NCI-H345 treated with DMSO at 0.1 percent for 48 hours (cell line): Measurements from ENCODE around the gene CCL17.

Source experiments
- DNase-seq: peaks from one replicate; lab custom pipeline; 2025; ENCODE audit not compliant: unreplicated experiment; lab: John Stamatoyannopoulos, UW

Gene CCL17

GRCh38 chr16:57377080-57377841, 27.3 kb upstream of the CCL17 start:
- no peak for DNase-seq

- DNase-seq: no peak
These were observed 25.0 kb upstream of the CCL17 start for GRCh38 chr16:57379579-57379978.

GRCh38 chr16:57380671-57381462, 23.7 kb upstream of the CCL17 start:
- DNase-seq: no peak

- no peak for DNase-seq
These were observed 22.6 kb upstream of the CCL17 start for GRCh38 chr16:57381791-57382534.

- no peak for DNase-seq
These were observed 21.9 kb upstream of the CCL17 start for GRCh38 chr16:57382535-57383275.

GRCh38 chr16:57383276-57384247, 21.0 kb upstream of the CCL17 start:
- no peak for DNase-seq

GRCh38 chr16:57384248-57385070, 20.1 kb upstream of the CCL17 start:
- DNase-seq: no peak

GRCh38 chr16:57385083-57385482, 19.5 kb upstream of the CCL17 start:
- DNase-seq: no peak

GRCh38 chr16:57386381-57386951, 18.1 kb upstream of the CCL17 start:
- no peak for DNase-seq

GRCh38 chr16:57387598-57388354, 16.8 kb upstream of the CCL17 start:
- no peak for DNase-seq

GRCh38 chr16:57388359-57389086, 16.0 kb upstream of the CCL17 start:
- DNase-seq: no peak

- no peak for DNase-seq
These were observed 15.5 kb upstream of the CCL17 start for GRCh38 chr16:57389087-57389468.

GRCh38 chr16:57390636-57391295, 13.8 kb upstream of the CCL17 start:
- no peak for DNase-seq

GRCh38 chr16:57391300-57391699, 13.3 kb upstream of the CCL17 start:
- no peak for DNase-seq

- no peak for DNase-seq
These were observed 12.9 kb upstream of the CCL17 start for GRCh38 chr16:57391708-57392107.

- no peak for DNase-seq
These were observed 11.9 kb upstream of the CCL17 start for GRCh38 chr16:57392694-57393093.

- no peak for DNase-seq
These were observed 10.1 kb upstream of the CCL17 start for GRCh38 chr16:57394444-57394843.
